Caco-2 (cell line): ENCODE data around the gene MSRB3. TPM values are rescaled to one million over a fixed set of nuclear protein-coding genes. Genes with fewer than 3 reads are reported as not detected.

Source experiments
- BruUV-seq: library from RNA; stranded (reverse); fragments of 400-500 nt; replicated peaks from 2 replicates; lab custom pipeline; 2021; lab: Mats Ljungman, UMichigan
- CTCF ChIA-PET: fragments of 300-600 bp; sonication (Branson Sonifier 250); formaldehyde crosslinking; loops from one replicate; lab custom pipeline; 2022; ENCODE audit warnings: antibody characterized with exemption; lab: Charles Lee
- POLR2A ChIA-PET: fragments of 300-600 bp; sonication (Branson Sonifier 250); formaldehyde crosslinking; loops from one replicate; lab custom pipeline; 2022; ENCODE audit warnings: antibody characterized with exemption; lab: Charles Lee
- DNase-seq, 2 experiments: peaks; one replicate each; pipeline versions ENCODE4 v3.0.0 to v3.0.0-alpha.2; 2020 to 2022
- H3K27me3 ChIP-seq: replicated peaks from 2 replicates; pipeline ENCODE4 v1.6.0; 2011; ENCODE audit warnings: low read length; ENCODE audit not compliant: control insufficient read depth, insufficient read depth
- H3K36me3 ChIP-seq: 2 replicates; pipeline ENCODE4 v1.5.1; 2011; ENCODE audit warnings: low read length; ENCODE audit not compliant: control insufficient read depth, insufficient read depth
- H3K4me1 ChIP-seq: fragments of 250-450 bp; sonication (Bioruptor Pico); 2 replicates; pipeline ENCODE4 v1.5.1; 2020; ENCODE audit warnings: mild to moderate bottlenecking
- H3K4me3 ChIP-seq: 2 replicates; pipeline ENCODE4 v1.5.1; 2011; ENCODE audit warnings: low read depth, mild to moderate bottlenecking, control low read depth, low read length
- H3K9me3 ChIP-seq: fragments of 250-450 bp; sonication (Bioruptor Pico); 2 replicates; pipeline ENCODE4 v1.5.1; 2020; ENCODE audit warnings: mild to moderate bottlenecking, moderate library complexity
- H3K27ac Mint-ChIP-seq: one replicate; pipeline ENCODE4 v1.8.0; 2022; ENCODE audit warnings: mixed read lengths; ENCODE audit not compliant: unreplicated experiment
- H3K27me3 Mint-ChIP-seq: one replicate; pipeline ENCODE4 v1.8.0; 2022; ENCODE audit warnings: mixed read lengths; ENCODE audit not compliant: insufficient read depth, unreplicated experiment
- H3K36me3 Mint-ChIP-seq: one replicate; pipeline ENCODE4 v1.8.0; 2022; ENCODE audit warnings: mild to moderate bottlenecking, mixed read lengths; ENCODE audit not compliant: insufficient read depth, unreplicated experiment
- H3K4me1 Mint-ChIP-seq: one replicate; pipeline ENCODE4 v1.8.0; 2022; ENCODE audit warnings: low read depth, mixed read lengths; ENCODE audit not compliant: unreplicated experiment
- H3K4me3 Mint-ChIP-seq: one replicate; pipeline ENCODE4 v1.8.0; 2022; ENCODE audit warnings: mild to moderate bottlenecking, moderate library complexity, mixed read lengths; ENCODE audit not compliant: unreplicated experiment
- H3K9me3 Mint-ChIP-seq: one replicate; pipeline ENCODE4 v1.8.0; 2022; ENCODE audit warnings: mixed read lengths; ENCODE audit not compliant: unreplicated experiment
- intact Hi-C: fragments of 100-400 bp; cut with micrococcal nuclease; formaldehyde crosslinking; loops from one replicate; pipeline ENCODE4 v1.10.0; 2022; ENCODE audit not compliant: unreplicated experiment
- total RNA-seq: library from RNA; stranded (reverse); gene quantifications from 2 replicates; pipeline ENCODE4 v1.2.3, GENCODE V29; 2022
- TF ChIP-seq, protein P1 (sequence below), 2 experiments: fragments of 200-600 bp in 1 of 2; IDR thresholded peaks; 1 replicate in 1 of 2; 2 replicates in 1 of 2; pipeline versions ENCODE4 v1.5.1 to v1.8.0; 2011 to 2022; ENCODE audit warnings: antibody characterized with exemption in 1 of 2, control low read depth in 1 of 2, inconsistent platforms in 1 of 2, low read depth in 1 of 2, low read length in 1 of 2, mild to moderate bottlenecking in 1 of 2, moderate library complexity in 1 of 2; ENCODE audit not compliant: insufficient read depth in 1 of 2, severe bottlenecking in 1 of 2, unreplicated experiment in 1 of 2

MSRB3 gene
- total RNA-seq, 1 experiment from 2014 or later, result 7.7 TPM

DNA sequence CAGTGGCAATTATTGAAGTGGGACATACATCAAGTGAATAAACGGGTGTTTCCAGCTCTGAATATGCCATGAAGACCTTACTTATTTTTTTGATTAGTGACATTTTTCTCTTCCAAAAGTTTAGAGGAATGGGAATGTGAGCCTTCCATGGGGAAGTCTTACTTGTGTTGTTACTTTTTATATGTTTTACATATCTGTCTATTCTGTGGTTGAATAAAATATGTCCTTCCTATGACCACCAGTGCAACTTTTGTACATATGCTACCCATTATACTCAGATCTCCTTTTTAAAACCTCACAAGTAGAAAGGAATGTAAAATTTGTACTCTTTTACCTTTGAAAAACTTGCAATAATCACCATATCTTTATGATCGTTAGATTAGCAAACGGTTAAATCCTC, 132.7 kb downstream of the MSRB3 start:
- no peak overlapping the region for H3K4me3 Mint-ChIP-seq
- H3K27ac Mint-ChIP-seq, result no peak overlapping the region
- Histone ChIP-seq H3K9me3 (no peaks in the 10 kb centered on the region), H3K4me1 (peaks cover 6% of the 10 kb centered on the region), H3K27me3 (no peaks in the 10 kb centered on the region), H3K4me3 (no peak overlapping the region), H3K36me3 (no peaks in the 10 kb centered on the region)
- no peak for DNase-seq
- intact Hi-C loops, result no loop called here
- no peaks in the 10 kb centered on the region for H3K36me3 Mint-ChIP-seq
- CTCF ChIA-PET, result no interaction called here
- H3K4me1 Mint-ChIP-seq, result peaks cover 9% of the 10 kb centered on the region
- POLR2A ChIA-PET, result no interaction called here
- no TSS peak for BruUV-seq
- no peaks in the 10 kb centered on the region for H3K27me3 Mint-ChIP-seq
- H3K9me3 Mint-ChIP-seq, result no peaks in the 10 kb centered on the region
- TF ChIP-seq, protein P1, sequence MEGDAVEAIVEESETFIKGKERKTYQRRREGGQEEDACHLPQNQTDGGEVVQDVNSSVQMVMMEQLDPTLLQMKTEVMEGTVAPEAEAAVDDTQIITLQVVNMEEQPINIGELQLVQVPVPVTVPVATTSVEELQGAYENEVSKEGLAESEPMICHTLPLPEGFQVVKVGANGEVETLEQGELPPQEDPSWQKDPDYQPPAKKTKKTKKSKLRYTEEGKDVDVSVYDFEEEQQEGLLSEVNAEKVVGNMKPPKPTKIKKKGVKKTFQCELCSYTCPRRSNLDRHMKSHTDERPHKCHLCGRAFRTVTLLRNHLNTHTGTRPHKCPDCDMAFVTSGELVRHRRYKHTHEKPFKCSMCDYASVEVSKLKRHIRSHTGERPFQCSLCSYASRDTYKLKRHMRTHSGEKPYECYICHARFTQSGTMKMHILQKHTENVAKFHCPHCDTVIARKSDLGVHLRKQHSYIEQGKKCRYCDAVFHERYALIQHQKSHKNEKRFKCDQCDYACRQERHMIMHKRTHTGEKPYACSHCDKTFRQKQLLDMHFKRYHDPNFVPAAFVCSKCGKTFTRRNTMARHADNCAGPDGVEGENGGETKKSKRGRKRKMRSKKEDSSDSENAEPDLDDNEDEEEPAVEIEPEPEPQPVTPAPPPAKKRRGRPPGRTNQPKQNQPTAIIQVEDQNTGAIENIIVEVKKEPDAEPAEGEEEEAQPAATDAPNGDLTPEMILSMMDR (IDR thresholded peaks at IDR 0.05; ENCODE audit: insufficient read depth in 1 of 2, low read depth in 1 of 2, low read length in 1 of 2, severe bottlenecking in 1 of 2, unreplicated experiment in 1 of 2), result no peak

DNA sequence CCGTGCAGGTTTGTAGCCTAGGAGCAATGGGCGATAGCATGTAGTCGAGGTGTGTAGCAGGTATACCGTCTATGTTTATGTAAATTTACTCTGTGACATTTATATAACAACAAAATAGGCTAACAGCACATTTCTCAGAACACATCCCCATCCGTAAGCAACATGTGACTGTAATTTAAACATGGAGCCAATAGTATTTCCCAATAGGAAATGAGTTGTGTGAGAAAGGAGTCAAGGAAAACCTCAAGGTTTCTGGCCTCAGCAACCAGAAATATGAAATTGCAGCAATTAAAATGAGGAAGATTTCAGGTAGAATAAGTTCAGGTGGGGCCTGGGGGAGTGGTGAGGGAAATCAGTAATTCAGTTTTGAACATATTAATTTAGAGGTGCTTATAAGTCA, 136.0 kb downstream of the MSRB3 start:
- Mint-ChIP-seq H3K4me1 (peaks cover 12% of the 10 kb centered on the region), H3K36me3 (no peaks in the 10 kb centered on the region), H3K9me3 (peaks cover 8% of the 10 kb centered on the region), H3K27me3 (no peaks in the 10 kb centered on the region), H3K27ac (no peak overlapping the region), H3K4me3 (no peak overlapping the region)
- Histone ChIP-seq H3K27me3 (no peaks in the 10 kb centered on the region), H3K36me3 (no peaks in the 10 kb centered on the region), H3K4me1 (peaks cover 9% of the 10 kb centered on the region), H3K9me3 (no peaks in the 10 kb centered on the region), H3K4me3 (no peak overlapping the region)
- CTCF ChIA-PET, result no interaction called here
- intact Hi-C loops, result no loop called here
- no TSS peak for BruUV-seq
- DNase-seq, result no peak
- POLR2A ChIA-PET, result no interaction called here
- TF ChIP-seq, protein P1 (IDR thresholded peaks at IDR 0.05; ENCODE audit: insufficient read depth in 1 of 2, low read depth in 1 of 2, low read length in 1 of 2, severe bottlenecking in 1 of 2, unreplicated experiment in 1 of 2), result no peak

DNA sequence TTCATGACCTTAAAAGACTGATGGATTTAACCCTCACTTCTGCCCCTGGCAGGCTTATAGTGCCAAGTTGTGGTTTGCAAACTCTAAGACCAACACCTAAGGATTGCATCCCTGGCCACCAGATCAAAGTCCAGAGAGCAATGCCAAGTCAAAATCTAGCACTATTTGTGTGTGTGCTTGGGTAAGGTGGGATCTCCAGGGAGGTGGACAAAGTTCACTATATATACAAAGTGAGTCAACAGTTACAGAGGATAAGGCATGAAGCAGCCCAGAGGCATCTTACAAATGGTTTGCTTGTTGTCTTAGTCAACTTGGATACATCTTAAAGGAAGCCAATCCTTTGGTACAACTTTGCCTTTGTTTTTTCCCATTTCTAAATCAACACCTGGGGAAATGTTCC, 137.3 kb downstream of the MSRB3 start:
- CTCF ChIA-PET, result no interaction called here
- no peaks in the 10 kb centered on the region for H3K27me3 ChIP-seq
- Mint-ChIP-seq H3K9me3 (peaks cover 20% of the 10 kb centered on the region), H3K27me3 (no peaks in the 10 kb centered on the region), H3K27ac (no peak overlapping the region), H3K4me1 (peaks cover 12% of the 10 kb centered on the region), H3K4me3 (no peak overlapping the region), H3K36me3 (no peaks in the 10 kb centered on the region)
- peaks cover 9% of the 10 kb centered on the region for H3K4me1 ChIP-seq
- TF ChIP-seq, protein P1 (IDR thresholded peaks at IDR 0.05; ENCODE audit: insufficient read depth in 1 of 2, low read depth in 1 of 2, low read length in 1 of 2, severe bottlenecking in 1 of 2, unreplicated experiment in 1 of 2), result no peak
- intact Hi-C loops, result no loop called here
- no peak overlapping the region for H3K4me3 ChIP-seq
- POLR2A ChIA-PET, result no interaction called here
- no peak for DNase-seq
- no peaks in the 10 kb centered on the region for H3K36me3 ChIP-seq
- BruUV-seq, result no TSS peak
- no peaks in the 10 kb centered on the region; the same call in 1 of the 2 replicates for H3K9me3 ChIP-seq
